Measurements from ENCODE around the gene TXNL4A.

- TF ChIP-seq CTCF (IDR thresholded peaks at IDR 0.05; ENCODE audit: insufficient read depth, low read length): no peak
- TF ChIP-seq POLR2AphosphoS5 (IDR thresholded peaks at IDR 0.05; ENCODE audit: low read depth): no peak
- TF ChIP-seq REST (IDR thresholded peaks at IDR 0.05; ENCODE audit: insufficient replicate concordance, low read depth): no peak
- no peak for TF ChIP-seq SPI1 (IDR thresholded peaks at IDR 0.05; ENCODE audit: borderline replicate concordance, low read depth)
- TF ChIP-seq GABPA (IDR thresholded peaks at IDR 0.05; ENCODE audit: low read depth): no peak
Measured at GRCh38 chr18:79939096-79939495, 49.3 kb downstream of the TXNL4A start.

Data from HL-60 (cell line).